NCI-H446 treated with DMSO at 0.1 percent for 48 hours (cell line): ENCODE data around the gene NGRN.

Source experiments
- DNase-seq: peaks from one replicate; lab custom pipeline; 2025; lab: John Stamatoyannopoulos, UW

NGRN gene

GRCh38 chr15:90318591-90318990, 53.1 kb downstream of the NGRN start:
- DNase-seq: no peak

- DNase-seq: peak; percentile 77
Observed at GRCh38 chr15:90320062-90320884, 54.8 kb downstream of the NGRN start.

- no peak for DNase-seq
Observed at GRCh38 chr15:90320885-90321278, 55.4 kb downstream of the NGRN start.
